Sigmoid colon (tissue), 7 donors: Measurements from ENCODE around the gene ANKRD53. TPM values are rescaled to one million over a fixed set of nuclear protein-coding genes. Genes with fewer than 3 reads are reported as not detected.
A peak's percentile ranks its signal among the peaks of the same experiment; 100 is the strongest.

Experiments used
- DNase-seq: peaks from one replicate; pipeline ENCODE4 v3.0.0-alpha.2; 2019
- H3K27ac ChIP-seq, 4 donors: fragments of 200-600 bp; sonication (generic); one replicate each; pipeline ENCODE4 v1.5.1; 2016 to 2019; ENCODE audit warnings: mild to moderate bottlenecking in 1 of 4
- H3K27me3 ChIP-seq, 3 donors: fragments of 200-600 bp; sonication (generic); one replicate each; pipeline ENCODE4 v1.5.1; 2019; ENCODE audit warnings: mild to moderate bottlenecking in 1 of 3
- H3K36me3 ChIP-seq, 4 donors: fragments of 200-600 bp; sonication (generic); one replicate each; pipeline ENCODE4 v1.5.1; 2016 to 2019
- H3K4me1 ChIP-seq, 4 donors: fragments of 200-600 bp; sonication (generic); one replicate each; pipeline ENCODE4 v1.5.1; 2017 to 2019
- H3K4me3 ChIP-seq, 4 donors: fragments of 200-600 bp; sonication (generic); one replicate each; pipeline ENCODE4 v1.5.1; 2017 to 2019; ENCODE audit warnings: mild to moderate bottlenecking in 2 of 4, moderate library complexity in 1 of 4
- H3K9me3 ChIP-seq, 4 donors: fragments of 200-600 bp in 3 of 4; sonication (generic) in 3 of 4; one replicate each; pipeline versions ENCODE4 v1.5.1 to v1.6.1; 2013 to 2019
- EP300 ChIP-seq, 4 donors: sonication (generic); formaldehyde crosslinking; IDR thresholded peaks; one replicate each; pipeline ENCODE4 v1.6.1; 2017; ENCODE audit warnings: antibody characterized with exemption in 4 of 4
- POLR2A ChIP-seq, 2 donors: fragments of 450-650 bp; IDR thresholded peaks; one replicate each; pipeline ENCODE4 v1.6.1; 2016; ENCODE audit warnings: antibody characterized with exemption in 2 of 2, mild to moderate bottlenecking in 2 of 2, moderate library complexity in 2 of 2
- POLR2AphosphoS5 ChIP-seq, 4 donors: sonication (generic); formaldehyde crosslinking; IDR thresholded peaks; one replicate each; pipeline ENCODE4 v1.6.1; 2017; ENCODE audit warnings: antibody characterized with exemption in 4 of 4
- WGBS, 2 donors: extraction: QIAGEN DNeasy Blood & Tissue Kit; methylation state at CpG; one replicate each; pipeline ENCODE4 v1.1.7; 2013; 5-methylcytosine and 5-hydroxymethylcytosine counted together
- intact Hi-C: fragments of 100-400 bp; cut with DNase I; formaldehyde crosslinking; loops from one replicate; pipeline ENCODE4 v1.15.1; 2023
- polyA plus RNA-seq, 3 donors: library from polyadenylated mRNA; stranded (reverse); fragments of 200-250 nt; gene quantifications; one replicate each; pipeline ENCODE4 v1.2.3, GENCODE V29; 2013
- total RNA-seq, 4 donors: library from RNA; depleted of rRNA; stranded (reverse); fragments of >200 nt; gene quantifications; one replicate each; pipeline ENCODE4 v1.1.0, GENCODE V29; 2016
- TF ChIP-seq, protein P1 (sequence below), 4 experiments: fragments of 450-650 bp in 3 of 4; fragments of 200-600 bp in 1 of 4; IDR thresholded peaks; one replicate each; pipeline ENCODE4 v1.5.1; 2016 to 2019; ENCODE audit warnings: antibody characterized with exemption in 4 of 4, mild to moderate bottlenecking in 3 of 4, moderate library complexity in 2 of 4
- donor health status: healthy with polysubstance abuse.
- donor health status: Bipolar disorder and iron deficiency.
- donor health status: healthy.

ANKRD53 gene
- total and polyA plus RNA-seq, 7 donors: 0.49 to 1.9 (median 1.0) TPM; not detected in 1

DNA sequence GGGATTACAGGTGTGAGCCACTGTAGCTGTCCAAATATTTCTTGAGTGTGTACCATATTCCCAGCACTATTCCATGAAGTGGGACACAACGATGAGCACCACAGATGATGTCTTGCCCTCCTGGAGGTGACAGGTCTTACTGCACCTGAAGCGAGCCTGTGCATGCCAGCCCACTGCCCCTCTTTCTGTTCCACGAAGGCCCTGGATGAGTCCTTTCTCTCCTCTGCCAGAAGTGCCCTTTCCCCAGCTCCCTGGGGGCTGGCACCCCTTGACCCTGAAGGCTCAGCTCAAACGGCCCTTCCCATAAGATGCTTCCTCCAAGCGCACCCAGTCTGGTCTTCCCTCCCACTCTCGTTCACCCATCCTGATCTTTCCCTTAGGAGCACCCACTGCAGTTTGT is 37.2 kb upstream of the ANKRD53 start:
- DNase-seq: peak; percentile 39
- WGBS, 2 donors: 74 to 81% methylated on average over 6 of the region's 6 CpGs
- intact Hi-C loops: no loop called here
- H3K4me3 ChIP-seq: no peak overlapping the region
- H3K27ac ChIP-seq: no peak overlapping the region
- no peaks in the 10 kb centered on the region for H3K36me3 ChIP-seq
- TF ChIP-seq POLR2AphosphoS5 (IDR thresholded peaks at IDR 0.05) (no peak), EP300 (IDR thresholded peaks at IDR 0.05) (no peak), POLR2A (IDR thresholded peaks at IDR 0.05) (no peak)
- TF ChIP-seq, protein P1, sequence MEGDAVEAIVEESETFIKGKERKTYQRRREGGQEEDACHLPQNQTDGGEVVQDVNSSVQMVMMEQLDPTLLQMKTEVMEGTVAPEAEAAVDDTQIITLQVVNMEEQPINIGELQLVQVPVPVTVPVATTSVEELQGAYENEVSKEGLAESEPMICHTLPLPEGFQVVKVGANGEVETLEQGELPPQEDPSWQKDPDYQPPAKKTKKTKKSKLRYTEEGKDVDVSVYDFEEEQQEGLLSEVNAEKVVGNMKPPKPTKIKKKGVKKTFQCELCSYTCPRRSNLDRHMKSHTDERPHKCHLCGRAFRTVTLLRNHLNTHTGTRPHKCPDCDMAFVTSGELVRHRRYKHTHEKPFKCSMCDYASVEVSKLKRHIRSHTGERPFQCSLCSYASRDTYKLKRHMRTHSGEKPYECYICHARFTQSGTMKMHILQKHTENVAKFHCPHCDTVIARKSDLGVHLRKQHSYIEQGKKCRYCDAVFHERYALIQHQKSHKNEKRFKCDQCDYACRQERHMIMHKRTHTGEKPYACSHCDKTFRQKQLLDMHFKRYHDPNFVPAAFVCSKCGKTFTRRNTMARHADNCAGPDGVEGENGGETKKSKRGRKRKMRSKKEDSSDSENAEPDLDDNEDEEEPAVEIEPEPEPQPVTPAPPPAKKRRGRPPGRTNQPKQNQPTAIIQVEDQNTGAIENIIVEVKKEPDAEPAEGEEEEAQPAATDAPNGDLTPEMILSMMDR (IDR thresholded peaks at IDR 0.05): no peak
- H3K9me3 ChIP-seq: no peaks in the 10 kb centered on the region
- H3K27me3 ChIP-seq: peaks cover 0 to 27% (median 7%) of the 10 kb centered on the region in 3 donors
- no peaks in the 10 kb centered on the region for H3K4me1 ChIP-seq

DNA sequence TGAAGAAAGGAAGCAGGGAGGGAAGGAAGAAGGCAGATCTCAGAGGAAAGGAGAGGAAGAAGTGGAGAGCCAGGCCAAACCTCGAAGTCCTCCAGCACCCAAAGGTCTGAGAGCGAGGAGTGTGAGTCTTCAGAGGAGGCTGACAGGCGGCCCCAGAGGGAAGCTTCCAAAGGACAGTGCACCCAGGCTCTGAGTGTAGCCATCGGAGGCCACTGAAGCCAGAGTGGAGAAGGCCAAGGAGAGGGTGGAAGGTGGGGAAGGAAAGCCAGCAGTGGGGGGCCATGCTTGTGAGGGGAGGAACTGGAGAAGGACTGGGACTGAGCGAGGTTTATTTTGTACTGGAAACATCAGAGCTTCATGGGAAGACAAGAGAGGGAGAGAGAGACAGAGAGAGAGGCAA is 36.7 kb upstream of the ANKRD53 start:
- no peak for TF ChIP-seq POLR2A (IDR thresholded peaks at IDR 0.05)
- no peak for TF ChIP-seq POLR2AphosphoS5 (IDR thresholded peaks at IDR 0.05)
- no peak for TF ChIP-seq EP300 (IDR thresholded peaks at IDR 0.05)
- TF ChIP-seq, protein P1 (IDR thresholded peaks at IDR 0.05): no peak
- 75 to 84% methylated on average over 5 of the region's 5 CpGs for WGBS, 2 donors
- Histone ChIP-seq H3K36me3 (no peaks in the 10 kb centered on the region), H3K9me3 (no peaks in the 10 kb centered on the region), H3K4me3 (no peak overlapping the region), H3K4me1 (no peaks in the 10 kb centered on the region), H3K27ac (no peak overlapping the region), H3K27me3 (peaks cover 0 to 30% (median 7%) of the 10 kb centered on the region in 3 donors)
- DNase-seq: peak; percentile 36
- intact Hi-C loops: no loop called here

DNA sequence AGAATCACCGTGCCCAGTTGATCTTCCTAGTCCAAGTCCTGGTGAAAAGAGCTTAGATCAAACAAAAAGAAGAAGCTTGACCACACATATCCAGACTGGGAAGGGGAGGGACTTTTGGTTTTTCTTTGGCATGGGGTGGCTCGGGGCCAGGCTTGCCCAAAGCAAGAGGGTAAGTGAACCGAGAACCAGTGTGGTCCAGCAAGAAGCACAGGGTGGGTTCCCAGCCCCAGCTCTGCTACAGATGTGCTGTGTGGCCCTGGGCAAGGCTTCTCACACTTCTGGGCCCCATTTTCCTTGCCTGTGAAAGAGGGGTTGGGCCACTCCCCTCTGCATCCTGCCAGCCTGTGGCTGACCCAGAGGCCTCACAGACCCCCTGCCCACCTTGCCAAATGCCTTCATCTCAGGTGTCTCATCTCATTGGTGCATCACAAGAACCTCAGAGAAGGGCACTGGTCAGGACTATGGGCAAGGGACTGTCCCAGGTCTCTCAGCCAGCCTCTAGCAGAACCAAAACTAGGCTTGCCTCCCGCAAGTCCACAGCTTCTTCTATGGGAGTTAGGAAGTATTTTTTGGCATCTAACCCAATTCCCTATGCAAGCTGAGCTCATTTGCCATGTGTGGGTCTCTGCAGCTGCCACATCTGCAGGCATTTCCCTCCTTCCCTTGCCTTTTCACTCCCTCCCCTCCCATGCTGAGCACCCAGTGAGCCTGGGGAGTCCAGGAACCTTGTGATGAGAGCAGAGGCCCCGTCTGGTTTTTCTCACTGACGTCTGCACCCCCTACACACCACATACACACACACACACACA is 35.8 kb upstream of the ANKRD53 start:
- Histone ChIP-seq H3K4me1 (no peaks in the 10 kb centered on the region), H3K27ac (no peak overlapping the region), H3K9me3 (no peaks in the 10 kb centered on the region), H3K36me3 (no peaks in the 10 kb centered on the region), H3K27me3 (peaks cover 0 to 39% (median 7%) of the 10 kb centered on the region in 3 donors), H3K4me3 (no peak overlapping the region)
- TF ChIP-seq POLR2AphosphoS5 (IDR thresholded peaks at IDR 0.05) (no peak), EP300 (IDR thresholded peaks at IDR 0.05) (no peak), POLR2A (IDR thresholded peaks at IDR 0.05) (no peak)
- TF ChIP-seq, protein P1 (IDR thresholded peaks at IDR 0.05): no peak
- DNase-seq: peak; percentile 58
- WGBS, 2 donors: 63 to 65% methylated on average over 6 of the region's 6 CpGs
- intact Hi-C loops: no loop called here

DNA sequence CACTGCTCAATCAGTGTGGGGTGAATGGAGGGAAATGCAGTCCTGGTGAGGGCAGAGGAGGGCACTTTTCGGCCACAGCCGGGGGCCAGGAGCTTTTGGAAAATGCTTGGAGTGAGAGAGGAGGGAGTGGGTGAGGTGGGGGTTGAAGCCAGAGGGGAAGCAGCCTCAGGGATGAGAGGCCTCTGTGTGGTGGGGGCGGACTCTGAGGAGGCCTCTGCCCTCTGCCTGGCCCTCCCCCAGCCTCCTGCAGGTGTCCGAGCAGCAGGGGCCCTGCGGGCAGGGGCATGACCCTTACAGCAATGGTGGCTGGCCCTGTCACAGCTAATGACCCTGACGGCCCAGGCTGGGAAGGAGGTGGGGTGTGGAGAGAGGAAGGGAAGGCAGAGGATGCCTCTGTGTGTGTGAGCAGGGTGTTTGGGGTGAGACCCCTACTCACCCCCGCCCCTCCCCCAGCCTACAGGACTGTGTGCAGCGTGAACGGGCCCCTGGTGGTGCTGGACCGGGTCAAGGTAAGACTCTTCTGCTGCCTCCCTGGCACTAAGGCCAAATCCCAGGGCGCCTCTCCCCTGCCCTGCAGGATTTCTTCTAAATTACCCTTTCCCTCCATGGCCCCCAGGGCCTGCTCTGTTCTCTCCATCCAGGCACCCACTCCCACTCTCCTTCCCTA is 35.1 kb upstream of the ANKRD53 start:
- H3K27me3 ChIP-seq: peaks cover 0 to 40% (median 7%) of the 10 kb centered on the region in 3 donors
- H3K9me3 ChIP-seq: no peaks in the 10 kb centered on the region
- H3K36me3 ChIP-seq: no peaks in the 10 kb centered on the region
- 84 to 85% methylated on average over 11 of the region's 11 CpGs for WGBS, 2 donors
- no peak overlapping the region for H3K4me3 ChIP-seq
- H3K4me1 ChIP-seq: peaks cover 0 to 7% (median 3%) of the 10 kb centered on the region in 4 donors
- TF ChIP-seq POLR2A (IDR thresholded peaks at IDR 0.05) (no peak), EP300 (IDR thresholded peaks at IDR 0.05) (no peak), POLR2AphosphoS5 (IDR thresholded peaks at IDR 0.05) (no peak)
- TF ChIP-seq, protein P1 (IDR thresholded peaks at IDR 0.05): no peak
- intact Hi-C loops: no loop called here
- DNase-seq: peak; percentile 52
- no peak overlapping the region for H3K27ac ChIP-seq
